Panc1 (cell line): Measurements from ENCODE around the gene TRIM8. TPM values are rescaled to one million over a fixed set of nuclear protein-coding genes. Genes with fewer than 3 reads are reported as not detected.

ENCODE experiments used
- ATAC-seq: fragments of 200-7000 bp; cut with Tn5 transposase; 2 replicates; pipeline ENCODE4 v1.9.1; 2020; ENCODE audit warnings: mild to moderate bottlenecking, moderate library complexity
- BruUV-seq: library from RNA; stranded (reverse); fragments of 400-500 nt; replicated peaks from 2 replicates; lab custom pipeline; 2021; lab: Mats Ljungman, UMichigan
- CTCF ChIA-PET: fragments of 300-600 bp; sonication (Branson Sonifier 250); formaldehyde crosslinking; loops from one replicate; lab custom pipeline; 2022; ENCODE audit warnings: antibody characterized with exemption; lab: Charles Lee
- POLR2A ChIA-PET: fragments of 300-600 bp; sonication (Branson Sonifier 250); formaldehyde crosslinking; loops from one replicate; lab custom pipeline; 2022; ENCODE audit warnings: antibody characterized with exemption; lab: Charles Lee
- DNase-seq: peaks from one replicate; pipeline ENCODE4 v3.0.0-alpha.2; 2010; ENCODE audit warnings: low read depth, low spot score
- H3K27ac ChIP-seq: 2 replicates; pipeline ENCODE4 v1.5.1; 2011; ENCODE audit warnings: mild to moderate bottlenecking, low read length, inconsistent platforms
- H3K27me3 ChIP-seq: fragments of 200-500 bp; sonication (Bioruptor generic); 2 replicates; pipeline ENCODE4 v1.6.0; 2014; ENCODE audit warnings: low read length, inconsistent platforms; ENCODE audit not compliant: control insufficient read depth, insufficient read depth
- H3K36me3 ChIP-seq: fragments of 200-500 bp; sonication (Bioruptor generic); 2 replicates; pipeline ENCODE4 v1.5.1; 2014; ENCODE audit warnings: inconsistent platforms, mild to moderate bottlenecking, low read length, moderate library complexity; ENCODE audit not compliant: control insufficient read depth, insufficient read depth
- H3K4me1 ChIP-seq: 2 replicates; pipeline ENCODE4 v1.5.1; 2011; ENCODE audit warnings: inconsistent platforms, mild to moderate bottlenecking, low read length, moderate library complexity; ENCODE audit not compliant: control insufficient read depth, insufficient read depth
- H3K4me3 ChIP-seq, 2 experiments: 2 replicates each; pipeline ENCODE4 v1.5.1; 2011 to 2012; ENCODE audit warnings: low read depth in 2 of 2, low read length in 2 of 2, mild to moderate bottlenecking in 2 of 2, inconsistent platforms in 1 of 2, moderate library complexity in 1 of 2
- H3K9me3 ChIP-seq: fragments of 200-500 bp; sonication (Bioruptor generic); 2 replicates; pipeline ENCODE4 v1.5.1; 2014; ENCODE audit warnings: low read depth, mild to moderate bottlenecking, inconsistent platforms, low read length, moderate library complexity; ENCODE audit not compliant: control insufficient read depth, insufficient read depth
- CTCF ChIP-seq: fragments of 450-650 bp; IDR thresholded peaks from 2 replicates; pipeline ENCODE4 v1.5.1; 2017; ENCODE audit warnings: mild to moderate bottlenecking
- POLR2AphosphoS5 ChIP-seq: IDR thresholded peaks from 2 replicates; pipeline ENCODE4 v1.6.1; 2012; ENCODE audit warnings: mild to moderate bottlenecking, low read depth, low read length, moderate library complexity
- REST ChIP-seq, 2 experiments: IDR thresholded peaks; 2 replicates each; pipeline ENCODE4 v1.6.1; 2011 to 2012; ENCODE audit warnings: low read depth in 2 of 2, control low read depth in 1 of 2, low read length in 1 of 2, mild to moderate bottlenecking in 1 of 2, moderate library complexity in 1 of 2; ENCODE audit not compliant: insufficient read depth in 1 of 2
- SIN3A ChIP-seq: IDR thresholded peaks from 2 replicates; pipeline ENCODE4 v1.6.1; 2012; ENCODE audit warnings: low read depth, mild to moderate bottlenecking, low read length, moderate library complexity, borderline replicate concordance; ENCODE audit not compliant: insufficient read depth
- TCF7L2 ChIP-seq: IDR thresholded peaks from 2 replicates; pipeline ENCODE4 v1.6.1; 2011; ENCODE audit warnings: mild to moderate bottlenecking, low read depth, low read length, inconsistent platforms
- in situ Hi-C: cut with HindIII; loops from 2 replicates; pipeline ENCODE4 v1.10.0; 2016; ENCODE audit warnings: low sequenced_read_pairs, low pct_unique_long_range_greater_than_20kb
- intact Hi-C: fragments of 100-400 bp; cut with micrococcal nuclease; formaldehyde crosslinking; loops from one replicate; pipeline ENCODE4 v1.10.0; 2022; ENCODE audit not compliant: unreplicated experiment
- total RNA-seq: library from RNA; stranded (reverse); gene quantifications from one replicate; pipeline ENCODE4 v1.2.1, GENCODE V29; 2021; ENCODE audit not compliant: unreplicated experiment

TRIM8 gene
- total RNA-seq, 1 experiment from 2014 or later: 54.4 TPM

DNA sequence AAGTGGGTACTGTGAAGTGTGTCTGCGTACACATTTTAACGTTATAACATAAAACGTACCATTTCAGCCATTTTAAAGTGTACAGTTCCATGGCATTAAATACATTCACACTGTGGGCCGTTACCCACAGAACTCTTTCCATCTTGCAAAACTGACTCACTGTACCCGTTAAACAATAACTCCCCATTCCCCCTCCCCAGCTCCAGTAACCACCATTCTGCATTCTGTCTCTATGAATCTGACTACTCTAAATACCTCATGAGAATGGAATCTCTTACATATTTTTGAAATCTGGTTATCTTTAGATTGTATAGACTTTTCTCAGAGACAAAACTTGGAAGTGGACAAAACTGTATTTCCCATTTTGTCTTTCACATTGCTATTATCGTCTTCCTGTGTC, 60.6 kb downstream of the TRIM8 start:
- Histone ChIP-seq H3K27me3 (no peaks in the 10 kb centered on the region), H3K9me3 (no peaks in the 10 kb centered on the region), H3K4me1 (no peaks in the 10 kb centered on the region; the same call in none of the 2 replicates), H3K36me3 (no peaks in the 10 kb centered on the region), H3K27ac (no peak overlapping the region), H3K4me3 (no peak overlapping the region)
- intact Hi-C loops (no loop called here), in situ Hi-C loops (no loop called here)
- POLR2A ChIA-PET: no interaction called here
- ATAC-seq (no peak), DNase-seq (no peak)
- CTCF ChIA-PET: no interaction called here
- no TSS peak for BruUV-seq
- TF ChIP-seq TCF7L2 (no peak), SIN3A (no peak), REST (IDR thresholded peaks at IDR 0.05; ENCODE audit: insufficient read depth in 1 of 2, low read depth in 2 of 2, low read length in 1 of 2) (no peak), CTCF (no peak), POLR2AphosphoS5 (no peak)

DNA sequence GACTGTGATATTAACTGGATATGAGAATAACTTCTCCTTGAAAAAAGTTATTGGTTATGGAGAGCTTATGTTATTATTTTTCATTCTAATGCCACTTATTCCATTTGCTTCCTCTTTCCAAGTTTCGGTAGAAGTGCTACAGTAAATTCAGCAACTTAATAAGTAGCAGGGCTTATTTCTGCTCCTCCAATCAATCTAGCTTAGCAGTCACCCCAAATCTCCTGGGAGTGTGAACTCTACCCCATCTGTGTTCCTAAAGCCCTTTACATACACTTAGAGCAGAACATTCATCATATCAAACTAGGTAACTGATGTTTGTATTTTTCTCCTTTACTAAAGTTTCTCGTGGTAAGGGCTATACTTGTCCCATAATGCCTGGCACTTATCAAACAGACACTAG, 61.3 kb downstream of the TRIM8 start:
- H3K36me3 ChIP-seq: no peaks in the 10 kb centered on the region
- H3K27me3 ChIP-seq: no peaks in the 10 kb centered on the region
- ChIA-PET CTCF (no interaction called here), POLR2A (no interaction called here)
- H3K4me1 ChIP-seq: peaks cover 5% of the 10 kb centered on the region
- H3K4me3 ChIP-seq: no peak overlapping the region
- in situ Hi-C loops: no loop called here
- TF ChIP-seq TCF7L2 (no peak), CTCF (no peak), POLR2AphosphoS5 (no peak), SIN3A (no peak), REST (IDR thresholded peaks at IDR 0.05; ENCODE audit: insufficient read depth in 1 of 2, low read depth in 2 of 2, low read length in 1 of 2) (no peak)
- intact Hi-C loops: no loop called here
- no TSS peak for BruUV-seq
- ATAC-seq (no peak), DNase-seq (no peak)
- no peaks in the 10 kb centered on the region for H3K9me3 ChIP-seq
- no peak overlapping the region for H3K27ac ChIP-seq

Other genes with a start within 250 kb of the TRIM8 start
- gene NFKB2, start 248.8 kb upstream of the TRIM8 start, total RNA-seq: 105 TPM
- gene PSD, start 225.7 kb upstream of the TRIM8 start, total RNA-seq: 2.4 TPM
- gene FBXL15, start 223.6 kb upstream of the TRIM8 start, total RNA-seq: 7.9 TPM
- gene CUEDC2, start 211.9 kb upstream of the TRIM8 start, total RNA-seq: 79.3 TPM
- 0.21 TPM for gene C10orf95, start 192.9 kb upstream of the TRIM8 start, total RNA-seq
- gene ACTR1A, start 141.8 kb upstream of the TRIM8 start, total RNA-seq: 147 TPM
- 9.5 TPM for gene SUFU, start 140.5 kb upstream of the TRIM8 start, total RNA-seq
- gene ARL3, start 69.9 kb downstream of the TRIM8 start, total RNA-seq: 20.7 TPM
- gene SFXN2, start 70.2 kb downstream of the TRIM8 start, total RNA-seq: 11.6 TPM
- 91.3 TPM for gene WBP1L, start 99.5 kb downstream of the TRIM8 start, total RNA-seq
- gene CYP17A1, start 192.9 kb downstream of the TRIM8 start, total RNA-seq: 2.1 TPM
- 12.9 TPM for gene BORCS7, start 209.8 kb downstream of the TRIM8 start, total RNA-seq
- 4.0 TPM for gene AS3MT, start 225.0 kb downstream of the TRIM8 start, total RNA-seq